ENCODE measurements around the gene KRT76.
A peak's percentile ranks its signal among the peaks of the same experiment; 100 is the strongest.
"Not testable (repeated sequence)": the region's sequence is repeated elsewhere in the genome, so short reads cannot be mapped to it uniquely, and the experiment has no call there.

The KRT76 gene

GRCh38 chr12:52755533-52755932 is 21.6 kb downstream of the KRT76 start:
- DNase-seq, result no peak

- DNase-seq, result no peak
Measured at GRCh38 chr12:52754135-52754534, 23.0 kb downstream of the KRT76 start.

GRCh38 chr12:52753283-52753682 is 23.9 kb downstream of the KRT76 start:
- no peak for DNase-seq

- no peak for DNase-seq
Measured at GRCh38 chr12:52752516-52752915, 24.6 kb downstream of the KRT76 start.

- DNase-seq, result no peak
Measured at GRCh38 chr12:52751795-52752194, 25.4 kb downstream of the KRT76 start.

GRCh38 chr12:52750532-52750931 is 26.6 kb downstream of the KRT76 start:
- not testable (repeated sequence) for DNase-seq

GRCh38 chr12:52749827-52750226 is 27.3 kb downstream of the KRT76 start:
- DNase-seq, result no peak

- no peak for DNase-seq
Measured at GRCh38 chr12:52748578-52748977, 28.6 kb downstream of the KRT76 start.

GRCh38 chr12:52745554-52745953 is 31.6 kb downstream of the KRT76 start:
- no peak for DNase-seq

- DNase-seq, result no peak
Measured at GRCh38 chr12:52744493-52745156, 32.5 kb downstream of the KRT76 start.

GRCh38 chr12:52742822-52743457 is 34.2 kb downstream of the KRT76 start:
- no peak for DNase-seq

- DNase-seq, result no peak
Measured at GRCh38 chr12:52742196-52742580, 35.0 kb downstream of the KRT76 start.

GRCh38 chr12:52741375-52742195 is 35.6 kb downstream of the KRT76 start:
- peak; percentile 81 for DNase-seq

GRCh38 chr12:52740584-52740983 is 36.6 kb downstream of the KRT76 start:
- DNase-seq, result no peak

GRCh38 chr12:52739963-52740362 is 37.2 kb downstream of the KRT76 start:
- DNase-seq, result no peak

GRCh38 chr12:52735816-52736632 is 41.1 kb downstream of the KRT76 start:
- DNase-seq, result no peak

GRCh38 chr12:52735106-52735505 is 42.0 kb downstream of the KRT76 start:
- no peak for DNase-seq

GRCh38 chr12:52730793-52731192 is 46.4 kb downstream of the KRT76 start:
- no peak for DNase-seq

- DNase-seq, result no peak
Measured at GRCh38 chr12:52730383-52730782, 46.8 kb downstream of the KRT76 start.

- DNase-seq, result no peak
Measured at GRCh38 chr12:52729147-52729546, 48.0 kb downstream of the KRT76 start.

GRCh38 chr12:52728374-52728773 is 48.8 kb downstream of the KRT76 start:
- no peak for DNase-seq

GRCh38 chr12:52727037-52727436 is 50.1 kb downstream of the KRT76 start:
- no peak for DNase-seq

- no peak for DNase-seq
Measured at GRCh38 chr12:52726451-52726850, 50.7 kb downstream of the KRT76 start.
